Suprapubic skin (tissue), 4 donors: ENCODE measurements around the gene NUDT4.

Source experiments
- CTCF ChIP-seq, 2 donors: fragments of 200-600 bp in 1 of 2; fragments of 450-650 bp in 1 of 2; sonication (generic) in 1 of 2; IDR thresholded peaks; one replicate each; pipeline ENCODE4 v1.5.1; 2016 to 2019; ENCODE audit warnings: antibody characterized with exemption in 2 of 2, mild to moderate bottlenecking in 1 of 2, moderate library complexity in 1 of 2
- EP300 ChIP-seq: sonication (generic); formaldehyde crosslinking; IDR thresholded peaks from one replicate; pipeline ENCODE4 v1.6.1; 2017; ENCODE audit warnings: antibody characterized with exemption
- POLR2A ChIP-seq, 2 donors: fragments of 450-650 bp; IDR thresholded peaks; one replicate each; pipeline ENCODE4 v1.6.1; 2017; ENCODE audit warnings: antibody characterized with exemption in 2 of 2, mild to moderate bottlenecking in 2 of 2, moderate library complexity in 2 of 2
- POLR2AphosphoS5 ChIP-seq, 3 donors: sonication (generic); formaldehyde crosslinking; IDR thresholded peaks; one replicate each; pipeline ENCODE4 v1.6.1; 2017; ENCODE audit warnings: antibody characterized with exemption in 3 of 3

- TF ChIP-seq POLR2A (IDR thresholded peaks at IDR 0.05) (no peak), POLR2AphosphoS5 (IDR thresholded peaks at IDR 0.05) (no peak), CTCF (IDR thresholded peaks at IDR 0.05) (no peak), EP300 (no peak)
These were observed 39.1 kb upstream of the NUDT4 start for GRCh38 chr12:93338598-93338997.
